ENCODE measurements around the gene GBF1.

DNA sequence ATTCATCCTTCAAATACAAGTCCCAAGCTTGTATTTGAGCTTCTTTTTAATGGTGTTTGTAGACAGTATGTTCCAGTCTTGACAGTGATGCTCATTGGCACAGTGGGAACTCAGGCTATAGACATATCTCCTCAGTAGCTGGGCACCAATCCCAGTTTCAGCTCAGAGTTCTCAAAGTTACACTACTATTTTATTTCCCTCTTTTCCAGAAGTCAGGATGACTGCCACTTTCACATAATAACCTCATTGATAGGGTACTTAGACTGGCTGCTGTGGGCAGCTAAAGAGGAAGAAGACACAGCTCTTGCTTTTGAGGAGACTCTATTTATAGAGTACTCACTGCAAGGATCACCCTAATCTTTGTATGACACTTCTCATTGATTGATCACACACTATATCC, 2.4 kb downstream of the GBF1 start:
- TF ChIP-seq, protein P1, sequence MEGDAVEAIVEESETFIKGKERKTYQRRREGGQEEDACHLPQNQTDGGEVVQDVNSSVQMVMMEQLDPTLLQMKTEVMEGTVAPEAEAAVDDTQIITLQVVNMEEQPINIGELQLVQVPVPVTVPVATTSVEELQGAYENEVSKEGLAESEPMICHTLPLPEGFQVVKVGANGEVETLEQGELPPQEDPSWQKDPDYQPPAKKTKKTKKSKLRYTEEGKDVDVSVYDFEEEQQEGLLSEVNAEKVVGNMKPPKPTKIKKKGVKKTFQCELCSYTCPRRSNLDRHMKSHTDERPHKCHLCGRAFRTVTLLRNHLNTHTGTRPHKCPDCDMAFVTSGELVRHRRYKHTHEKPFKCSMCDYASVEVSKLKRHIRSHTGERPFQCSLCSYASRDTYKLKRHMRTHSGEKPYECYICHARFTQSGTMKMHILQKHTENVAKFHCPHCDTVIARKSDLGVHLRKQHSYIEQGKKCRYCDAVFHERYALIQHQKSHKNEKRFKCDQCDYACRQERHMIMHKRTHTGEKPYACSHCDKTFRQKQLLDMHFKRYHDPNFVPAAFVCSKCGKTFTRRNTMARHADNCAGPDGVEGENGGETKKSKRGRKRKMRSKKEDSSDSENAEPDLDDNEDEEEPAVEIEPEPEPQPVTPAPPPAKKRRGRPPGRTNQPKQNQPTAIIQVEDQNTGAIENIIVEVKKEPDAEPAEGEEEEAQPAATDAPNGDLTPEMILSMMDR (IDR thresholded peaks at IDR 0.05 in 8 of 11, conservative IDR thresholded peaks at IDR 0.05 in 3 of 11) = no peak
- TF ChIP-seq POLR2AphosphoS5 (IDR thresholded peaks at IDR 0.05) = no peak

All from spleen (tissue), 7 donors.